NCI-H2107 treated with DMSO at 0.1 percent for 48 hours (cell line): Measurements from ENCODE around the gene NFE2L1.
A peak's percentile ranks its signal among the peaks of the same experiment; 100 is the strongest.

Source experiments
- DNase-seq: peaks from one replicate; lab custom pipeline; 2025; ENCODE audit not compliant: unreplicated experiment; lab: John Stamatoyannopoulos, UW

Gene NFE2L1

DNA sequence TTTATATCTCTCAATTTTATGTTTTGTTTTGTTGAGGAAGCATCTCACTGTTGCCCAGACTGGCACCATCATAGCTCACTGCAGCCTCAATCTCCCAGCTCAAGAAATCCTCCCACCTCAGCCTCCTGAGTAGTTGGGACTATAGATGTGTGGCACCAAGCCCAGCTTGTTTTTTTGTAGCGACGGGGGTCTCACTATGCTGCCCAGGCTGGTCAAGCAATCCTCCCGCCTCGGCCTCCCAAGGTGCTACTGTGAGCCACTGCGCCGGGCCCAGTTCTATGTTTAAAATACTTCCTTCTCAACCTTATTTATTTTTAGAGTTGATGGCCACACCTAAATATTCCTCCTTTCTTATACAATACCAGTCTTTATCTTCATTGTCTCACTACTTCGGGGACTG, 1.9 kb upstream of the NFE2L1 start:
- DNase-seq = no peak

DNA sequence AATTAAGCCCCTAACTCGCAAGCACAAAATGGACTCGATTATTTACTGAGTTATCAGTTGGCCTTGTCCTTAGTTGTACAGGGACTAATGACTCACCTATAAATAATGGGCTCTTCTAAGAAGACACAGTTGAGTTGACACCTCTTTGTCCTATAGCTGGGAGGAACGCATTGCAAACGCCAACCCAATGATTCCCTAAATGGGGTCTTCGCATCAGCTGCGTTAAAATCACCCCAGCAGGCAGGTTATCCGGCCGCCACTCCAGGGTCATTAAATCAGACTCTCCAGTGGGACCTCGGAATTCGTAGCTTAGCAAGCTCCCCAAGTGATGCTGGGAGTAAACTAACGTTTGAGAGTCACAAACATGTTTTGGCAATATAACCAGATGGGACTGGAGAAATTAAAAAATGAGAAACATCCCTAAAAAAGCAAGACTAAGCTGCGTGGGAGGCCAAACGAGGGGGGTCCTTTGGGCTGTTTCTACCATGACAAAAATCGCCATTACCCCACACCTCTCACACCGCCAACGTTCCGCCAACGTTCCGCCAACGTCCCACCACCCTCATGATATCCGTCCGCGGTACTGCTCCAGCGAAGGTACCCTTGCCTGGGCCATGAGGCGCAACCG, 932 bp upstream of the NFE2L1 start:
- DNase-seq = no peak

DNA sequence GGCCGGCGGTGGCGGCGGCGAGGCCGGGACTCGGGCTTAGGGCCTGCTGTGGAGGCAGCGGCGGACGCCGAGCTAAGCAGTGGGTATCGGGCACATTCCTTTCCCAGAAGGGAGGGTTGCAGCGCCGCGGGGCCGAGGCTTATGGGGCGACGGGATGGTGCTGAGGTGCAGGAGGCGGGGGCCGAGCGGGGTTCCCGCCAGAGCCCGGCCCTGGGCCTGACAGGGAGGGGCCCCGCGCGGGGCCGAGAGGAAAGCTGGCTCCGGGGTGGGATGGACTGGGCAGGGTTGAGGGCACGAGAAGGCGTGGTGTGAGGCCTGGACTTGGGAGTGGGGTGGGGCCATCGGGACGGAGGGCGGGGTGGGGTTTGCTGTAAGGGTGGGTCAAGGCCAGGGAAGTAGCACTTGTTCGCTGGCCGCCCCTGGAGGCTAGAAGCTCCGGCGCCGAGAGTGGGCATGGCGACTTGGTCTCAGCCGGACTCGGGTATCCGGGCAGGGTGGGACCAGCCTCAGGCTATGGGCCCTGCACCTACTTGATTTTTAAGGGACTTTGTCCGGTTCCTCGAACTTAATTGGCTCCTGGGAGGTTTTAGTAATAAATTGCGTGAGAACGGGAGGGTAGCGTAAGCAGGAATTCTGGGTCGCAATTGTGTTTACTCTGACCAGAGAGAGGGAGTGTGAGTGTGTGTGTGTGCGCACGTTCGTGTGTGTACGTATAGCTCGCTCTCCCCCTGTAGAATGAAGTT, 396 bp downstream of the NFE2L1 start:
- DNase-seq = no peak

DNA sequence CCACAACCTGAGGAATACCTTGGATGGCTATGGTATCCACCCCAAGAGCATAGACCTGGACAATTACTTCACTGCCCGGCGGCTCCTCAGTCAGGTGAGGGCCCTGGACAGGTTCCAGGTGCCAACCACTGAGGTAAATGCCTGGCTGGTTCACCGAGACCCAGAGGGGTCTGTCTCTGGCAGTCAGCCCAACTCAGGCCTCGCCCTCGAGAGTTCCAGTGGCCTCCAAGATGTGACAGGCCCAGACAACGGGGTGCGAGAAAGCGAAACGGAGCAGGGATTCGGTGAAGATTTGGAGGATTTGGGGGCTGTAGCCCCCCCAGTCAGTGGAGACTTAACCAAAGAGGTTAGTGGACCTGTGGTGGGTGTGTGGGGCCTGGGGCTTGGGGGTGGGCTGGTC, 3.1 kb downstream of the NFE2L1 start:
- no peak for DNase-seq

DNA sequence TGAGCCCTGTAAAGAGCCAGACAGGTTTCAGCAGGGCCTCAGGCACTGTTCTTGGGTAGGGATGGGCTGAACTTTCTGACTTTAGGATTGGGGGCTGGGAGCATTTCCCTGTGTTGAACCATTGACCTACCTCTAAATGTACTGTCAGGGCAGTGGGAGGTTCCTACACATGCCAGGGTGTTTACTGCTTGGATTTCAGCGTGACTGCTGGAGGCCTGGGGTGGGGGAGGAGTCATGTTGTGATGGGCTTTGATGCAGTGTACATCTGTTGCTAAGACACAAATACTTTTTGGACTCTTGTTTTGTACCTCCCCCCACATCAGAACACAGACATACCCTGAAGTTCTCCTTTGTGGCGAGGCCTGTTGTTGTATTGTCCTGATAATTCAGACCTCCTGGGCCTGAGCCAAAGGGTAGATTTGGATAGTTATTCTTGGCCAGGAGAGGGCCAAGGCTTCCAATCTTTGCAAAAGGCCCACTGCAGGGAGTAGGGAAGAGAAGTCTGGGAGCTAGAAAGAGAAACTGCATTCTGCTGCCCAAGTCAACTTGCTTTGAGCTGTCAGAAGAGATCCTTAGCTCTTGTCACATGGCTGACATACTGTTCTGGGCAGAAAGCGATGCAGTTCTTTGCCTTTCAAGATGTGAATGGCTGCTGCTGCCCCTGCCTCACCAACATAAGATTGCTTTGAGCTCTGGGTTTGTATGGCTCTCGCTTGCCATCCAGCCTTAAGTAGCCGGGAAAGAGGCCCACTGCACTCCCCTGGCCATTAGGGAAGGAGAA, 3.7 kb downstream of the NFE2L1 start:
- DNase-seq = no peak

DNA sequence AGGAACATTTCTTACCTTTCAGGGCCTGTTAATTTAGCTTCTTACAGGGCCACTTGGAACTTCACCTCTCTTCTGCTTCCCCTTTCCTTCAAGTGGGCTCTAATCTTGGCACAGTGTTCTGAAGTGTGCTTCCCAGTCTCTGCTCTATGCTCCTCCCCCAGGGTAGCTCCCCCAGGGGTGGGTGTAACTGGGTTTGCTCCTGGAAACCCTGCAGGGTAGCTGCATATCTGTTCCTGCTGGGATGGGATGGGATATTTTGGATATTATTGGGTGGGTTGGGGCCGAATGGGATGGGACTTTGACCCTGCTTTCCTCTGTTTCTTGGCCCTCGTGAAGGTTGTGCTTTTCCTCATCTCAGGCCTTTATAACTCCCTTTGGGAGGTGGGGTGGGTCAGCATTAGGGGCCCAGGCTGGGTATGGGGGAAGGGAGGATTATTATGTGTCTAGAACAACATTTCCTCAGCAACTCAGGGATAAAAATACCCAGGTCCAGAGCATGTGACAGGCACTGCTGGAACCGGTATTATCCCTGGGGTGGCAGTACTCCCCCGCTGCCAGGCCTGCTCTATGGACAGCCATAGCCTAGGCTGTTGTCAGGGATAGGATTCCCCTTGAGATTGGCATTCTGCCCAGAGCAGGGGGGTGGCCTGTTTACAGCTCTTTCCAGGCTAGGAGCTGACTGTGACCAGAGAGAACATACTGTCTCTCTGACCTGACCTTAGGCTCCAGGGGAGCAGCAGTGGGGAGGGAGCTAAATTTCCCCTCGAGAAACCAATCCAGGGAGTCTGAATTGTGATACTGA, 5.0 kb downstream of the NFE2L1 start:
- peak; percentile 80 for DNase-seq

DNA sequence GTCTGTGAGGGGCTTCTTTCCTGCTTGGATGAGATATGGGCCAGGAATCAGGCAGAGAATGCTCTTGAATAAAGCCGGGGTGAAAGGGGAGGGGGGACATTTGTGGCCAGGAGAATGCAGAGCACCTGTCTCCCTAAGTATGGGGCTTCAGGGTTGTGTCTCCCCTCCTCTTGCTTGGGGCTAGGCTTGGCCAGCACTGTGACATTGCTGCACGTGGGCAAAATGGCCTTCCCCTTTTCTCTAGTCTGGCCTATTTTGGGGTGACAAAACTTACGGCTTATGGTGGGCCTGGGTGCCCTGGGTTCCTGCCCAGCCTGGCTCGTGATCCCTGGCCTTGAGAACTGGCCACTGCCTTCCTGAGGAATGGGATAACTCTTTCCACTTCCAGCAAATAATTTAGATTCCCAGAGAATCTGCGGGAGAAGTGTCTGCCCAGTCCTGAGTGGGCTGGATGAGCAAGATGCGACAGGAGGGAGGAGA, 5.6 kb downstream of the NFE2L1 start:
- no peak for DNase-seq

DNA sequence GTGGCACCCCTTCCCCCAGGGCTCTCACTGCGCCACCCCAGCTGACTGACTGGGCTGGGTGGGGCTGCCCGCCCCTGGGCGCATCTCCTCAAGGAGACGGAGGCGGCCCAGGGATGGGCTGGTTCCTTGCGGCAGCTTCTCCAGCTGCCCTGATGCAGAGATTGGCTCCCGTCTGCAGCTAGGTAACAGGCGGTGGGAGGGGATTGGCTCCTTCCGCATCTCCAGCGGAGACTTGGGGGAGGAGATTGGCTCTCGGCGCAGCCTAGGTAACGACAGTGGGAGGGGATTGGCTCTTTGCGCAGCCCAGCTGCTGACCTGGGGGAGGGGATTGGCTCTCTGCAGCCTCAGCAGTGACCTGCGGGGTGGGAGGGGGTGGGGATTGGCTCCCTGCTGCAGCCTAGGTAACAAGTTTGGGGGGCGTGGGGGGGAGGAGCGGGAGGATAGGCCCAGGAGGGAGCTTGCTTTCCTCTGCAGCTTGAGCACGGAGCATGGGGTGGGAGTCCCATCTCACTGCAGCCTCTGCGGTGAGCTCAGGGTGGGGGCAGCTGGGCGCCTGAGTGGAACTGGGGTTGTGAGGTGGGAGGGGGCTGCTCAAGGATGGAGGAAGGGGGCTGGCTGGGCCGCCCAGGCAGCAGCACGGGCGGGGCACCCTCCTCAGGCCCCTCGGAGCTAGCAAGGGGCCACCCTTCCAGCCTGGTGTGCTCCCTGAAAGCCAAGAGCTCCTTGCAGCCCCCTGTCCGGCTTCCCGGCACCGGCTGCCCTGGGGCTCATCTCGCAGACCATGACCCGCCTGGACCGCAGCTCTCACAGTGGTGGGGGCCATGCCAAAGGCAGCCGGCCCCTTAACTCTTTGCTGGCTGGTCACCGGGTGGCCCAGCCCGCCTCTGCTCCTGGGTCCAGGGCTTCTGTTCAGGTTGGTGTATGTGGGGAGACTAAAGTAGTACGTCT, 6.4 kb downstream of the NFE2L1 start:
- DNase-seq = peak; percentile 83

DNA sequence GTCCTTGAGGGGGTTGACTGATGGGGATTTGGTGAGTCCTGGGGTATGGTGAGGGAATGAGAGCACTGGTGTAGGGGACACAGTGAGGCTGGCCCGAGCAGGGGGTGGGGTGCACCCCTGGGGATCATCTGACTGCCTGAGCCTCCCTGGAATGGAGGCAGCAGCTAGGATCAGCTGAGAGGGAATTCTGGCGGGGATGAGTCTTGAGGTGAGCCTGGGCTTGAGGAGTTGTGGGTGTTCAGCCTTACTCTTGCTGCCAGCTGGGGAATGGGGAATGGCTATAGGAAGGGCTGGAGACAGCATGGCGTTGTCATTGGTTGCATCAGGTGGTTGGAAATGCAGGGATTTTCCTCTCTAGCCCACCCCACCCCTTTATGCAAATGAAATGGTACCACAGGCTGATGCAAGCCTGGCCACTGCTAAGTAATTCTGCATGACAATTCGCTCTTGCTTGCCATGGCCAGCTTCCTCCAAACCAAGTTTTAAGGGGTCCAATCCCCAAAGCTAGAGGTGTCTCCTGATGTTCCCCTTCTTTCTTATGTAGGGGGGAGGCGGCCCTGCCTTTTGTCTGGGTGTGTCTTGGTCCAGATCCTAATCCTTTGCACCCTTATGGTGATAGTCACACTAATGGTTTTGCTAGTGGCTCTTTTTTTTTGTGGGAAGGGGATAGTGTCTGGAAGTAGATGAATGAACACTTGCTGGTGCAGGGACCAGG, 7.5 kb downstream of the NFE2L1 start:
- DNase-seq = peak; percentile 59

DNA sequence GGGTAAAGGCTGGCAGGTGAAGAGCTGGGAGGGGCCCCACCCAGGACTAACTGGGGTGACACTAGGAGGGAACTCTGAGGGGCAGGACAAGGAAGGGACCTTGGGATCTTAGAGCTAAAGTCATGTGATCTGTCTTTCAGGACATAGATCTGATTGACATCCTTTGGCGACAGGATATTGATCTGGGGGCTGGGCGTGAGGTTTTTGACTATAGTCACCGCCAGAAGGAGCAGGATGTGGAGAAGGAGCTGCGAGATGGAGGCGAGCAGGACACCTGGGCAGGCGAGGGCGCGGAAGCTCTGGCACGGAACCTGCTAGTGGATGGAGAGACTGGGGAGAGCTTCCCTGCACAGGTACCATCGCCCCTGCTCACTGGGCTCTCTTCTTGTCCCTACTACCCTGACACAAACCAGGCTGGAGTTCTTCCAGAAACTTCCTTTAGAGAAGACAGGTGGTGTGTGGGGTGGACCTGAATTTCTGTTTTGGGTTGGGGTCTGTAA, 8.1 kb downstream of the NFE2L1 start:
- no peak for DNase-seq

DNA sequence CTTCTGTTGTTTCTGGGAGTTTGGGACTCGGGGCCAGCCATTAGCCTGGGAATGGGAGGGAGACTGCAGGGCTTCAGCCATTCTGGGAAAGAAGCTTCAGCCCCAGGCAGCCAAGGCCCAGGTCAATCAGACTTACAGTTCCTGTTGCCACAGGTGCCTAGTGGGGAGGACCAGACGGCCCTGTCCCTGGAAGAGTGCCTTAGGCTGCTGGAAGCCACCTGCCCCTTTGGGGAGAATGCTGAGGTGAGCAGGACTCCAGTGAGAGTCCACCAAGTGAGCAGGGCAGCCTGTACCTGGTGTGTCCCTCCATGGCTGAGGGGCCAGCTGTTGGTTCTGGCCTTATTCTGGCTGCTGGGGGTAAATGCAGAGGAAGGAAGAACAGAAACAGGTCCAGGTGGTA, 8.7 kb downstream of the NFE2L1 start:
- DNase-seq = no peak

DNA sequence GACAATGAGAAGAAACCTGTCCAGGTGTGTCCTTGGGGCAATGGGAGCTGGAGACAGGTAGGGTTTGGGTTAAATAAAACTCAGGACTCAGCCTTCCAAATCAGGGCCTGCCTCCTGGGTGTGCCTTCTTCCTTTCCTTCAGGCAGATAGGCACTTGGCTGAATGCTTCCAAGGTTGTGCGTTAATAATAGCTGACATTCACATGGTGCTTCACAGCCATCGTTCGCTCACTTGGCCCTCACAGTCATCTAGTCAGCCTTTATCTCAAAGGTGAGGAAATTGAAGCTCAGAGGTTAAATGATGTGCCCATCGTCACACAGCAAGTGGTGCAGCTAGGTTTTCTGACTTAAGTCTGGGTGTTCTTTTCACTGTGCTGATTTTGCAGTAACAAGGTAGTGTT, 9.5 kb downstream of the NFE2L1 start:
- DNase-seq = no peak

DNA sequence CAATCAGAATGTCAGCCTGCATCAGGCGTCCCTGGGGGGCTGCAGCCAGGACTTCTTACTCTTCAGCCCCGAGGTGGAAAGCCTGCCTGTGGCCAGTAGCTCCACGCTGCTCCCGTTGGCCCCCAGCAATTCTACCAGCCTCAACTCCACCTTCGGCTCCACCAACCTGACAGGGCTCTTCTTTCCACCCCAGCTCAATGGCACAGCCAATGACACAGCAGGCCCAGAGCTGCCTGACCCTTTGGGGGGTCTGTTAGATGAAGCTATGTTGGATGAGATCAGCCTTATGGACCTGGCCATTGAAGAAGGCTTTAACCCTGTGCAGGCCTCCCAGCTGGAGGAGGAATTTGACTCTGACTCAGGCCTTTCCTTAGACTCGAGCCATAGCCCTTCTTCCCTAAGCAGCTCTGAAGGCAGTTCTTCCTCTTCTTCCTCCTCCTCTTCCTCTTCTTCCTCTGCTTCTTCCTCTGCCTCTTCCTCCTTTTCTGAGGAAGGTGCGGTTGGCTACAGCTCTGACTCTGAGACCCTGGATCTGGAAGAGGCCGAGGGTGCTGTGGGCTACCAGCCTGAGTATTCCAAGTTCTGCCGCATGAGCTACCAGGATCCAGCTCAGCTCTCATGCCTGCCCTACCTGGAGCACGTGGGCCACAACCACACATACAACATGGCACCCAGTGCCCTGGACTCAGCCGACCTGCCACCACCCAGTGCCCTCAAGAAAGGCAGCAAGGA, 10.4 kb downstream of the NFE2L1 start:
- DNase-seq = no peak

DNA sequence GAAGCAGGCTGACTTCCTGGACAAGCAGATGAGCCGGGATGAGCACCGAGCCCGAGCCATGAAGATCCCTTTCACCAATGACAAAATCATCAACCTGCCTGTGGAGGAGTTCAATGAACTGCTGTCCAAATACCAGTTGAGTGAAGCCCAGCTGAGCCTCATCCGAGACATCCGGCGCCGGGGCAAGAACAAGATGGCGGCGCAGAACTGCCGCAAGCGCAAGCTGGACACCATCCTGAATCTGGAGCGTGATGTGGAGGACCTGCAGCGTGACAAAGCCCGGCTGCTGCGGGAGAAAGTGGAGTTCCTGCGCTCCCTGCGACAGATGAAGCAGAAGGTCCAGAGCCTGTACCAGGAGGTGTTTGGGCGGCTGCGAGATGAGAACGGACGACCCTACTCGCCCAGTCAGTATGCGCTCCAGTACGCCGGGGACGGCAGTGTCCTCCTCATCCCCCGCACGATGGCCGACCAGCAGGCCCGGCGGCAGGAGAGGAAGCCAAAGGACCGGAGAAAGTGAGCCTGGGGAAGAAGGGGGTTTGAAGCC, 11.0 kb downstream of the NFE2L1 start:
- no peak for DNase-seq

DNA sequence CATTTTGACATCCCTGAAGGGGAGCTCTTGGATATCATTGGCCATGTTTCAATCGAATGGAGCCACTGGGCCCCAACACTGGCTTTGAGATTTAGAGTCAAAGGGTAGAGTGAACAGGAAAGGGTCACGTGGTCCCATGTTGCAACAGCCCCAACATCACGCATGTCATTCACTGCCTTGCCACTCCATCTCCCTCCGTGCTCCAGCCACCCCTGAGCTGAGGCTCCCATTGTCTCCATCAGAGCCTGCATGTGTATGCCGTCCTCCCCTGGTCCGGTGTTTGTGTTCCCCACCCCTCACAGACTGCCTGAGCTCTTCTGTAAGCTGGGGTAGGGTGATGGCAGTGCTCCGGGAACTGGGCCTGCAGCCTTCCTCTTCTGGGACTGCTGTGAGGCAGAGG, 12.1 kb downstream of the NFE2L1 start:
- no peak for DNase-seq

DNA sequence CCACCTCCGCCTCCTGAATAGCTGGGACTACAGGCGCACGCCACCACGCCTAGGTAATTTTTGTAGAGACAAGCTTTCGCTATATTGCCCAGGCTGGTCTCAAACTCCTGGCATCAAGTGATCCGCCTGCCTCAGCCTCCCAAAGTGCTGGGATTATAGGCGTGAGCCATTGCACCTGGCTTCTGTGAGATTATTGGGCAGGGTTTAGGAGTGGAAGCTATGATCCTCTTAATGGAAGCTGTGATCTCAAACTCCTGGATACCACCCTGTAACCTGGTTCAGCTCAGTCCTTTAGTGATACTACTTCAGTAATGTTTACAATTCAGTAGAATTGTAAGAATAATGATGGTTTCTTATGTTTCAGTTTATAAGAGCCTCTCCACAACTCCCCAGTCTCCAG, 14.1 kb downstream of the NFE2L1 start:
- no peak for DNase-seq

DNA sequence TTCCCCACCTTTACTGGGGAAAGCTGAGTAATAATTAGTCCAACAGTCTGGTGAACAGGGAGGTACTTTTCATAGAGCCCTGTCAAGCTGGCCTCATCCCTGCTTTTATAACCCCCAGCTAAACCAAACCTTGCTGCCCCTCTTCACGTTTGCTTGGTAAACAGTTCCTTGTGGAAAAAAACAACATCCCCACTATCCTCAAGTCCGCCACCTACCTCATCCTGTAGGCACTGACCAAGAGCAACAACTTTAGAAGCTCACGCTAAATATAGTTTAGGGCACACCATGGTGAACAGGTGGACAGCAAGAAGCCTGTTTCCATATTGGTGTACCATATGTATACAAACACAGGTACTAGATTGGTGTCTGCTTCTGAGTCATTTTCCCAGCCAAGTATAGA, 16.5 kb downstream of the NFE2L1 start:
- no peak for DNase-seq

DNA sequence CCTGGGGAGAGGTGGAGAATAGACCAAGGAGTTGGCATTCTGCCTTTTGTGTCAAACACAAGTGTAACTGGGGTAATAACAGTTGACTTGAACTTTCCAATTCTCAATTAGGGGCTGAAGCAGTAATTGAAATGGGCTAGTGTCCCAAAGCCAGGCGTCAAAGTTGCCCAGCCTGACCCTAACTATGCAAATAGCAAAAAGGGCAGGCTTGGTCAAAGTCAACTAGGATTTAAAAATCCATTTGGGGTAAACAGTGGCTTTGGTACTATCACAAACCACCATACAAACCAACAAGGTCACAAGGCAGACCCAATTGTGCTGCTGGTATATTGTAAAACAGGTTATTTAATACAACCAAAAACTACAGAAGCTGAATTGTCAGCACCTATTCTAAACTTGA, 18.0 kb downstream of the NFE2L1 start:
- DNase-seq = no peak
